Esophagus muscularis mucosa (tissue), 4 donors: Measurements from ENCODE around the gene TRMT61A. TPM values are rescaled to one million over a fixed set of nuclear protein-coding genes. Genes with fewer than 3 reads are reported as not detected.

Experiments used
- DNase-seq: peaks from one replicate; pipeline ENCODE4 v3.0.0-alpha.2; 2017; ENCODE audit errors: extremely low spot score
- H3K27ac ChIP-seq, 4 donors: fragments of 200-600 bp; sonication (generic); replicated peaks in 1 of 4; 1 replicate in 3 of 4; 2 replicates in 1 of 4; pipeline ENCODE4 v1.5.1; 2016 to 2019; ENCODE audit warnings: mild to moderate bottlenecking in 1 of 4
- H3K27me3 ChIP-seq, 4 donors: fragments of 200-600 bp; sonication (generic); one replicate each; pipeline versions ENCODE4 v1.5.1 to v1.6.0; 2016 to 2019
- H3K36me3 ChIP-seq, 4 donors: fragments of 200-600 bp; sonication (generic); one replicate each; pipeline ENCODE4 v1.5.1; 2016 to 2019
- H3K4me1 ChIP-seq, 4 donors: fragments of 200-600 bp; sonication (generic); one replicate each; pipeline ENCODE4 v1.5.1; 2016 to 2019
- H3K4me3 ChIP-seq, 4 donors: fragments of 200-600 bp; sonication (generic); 1 replicate in 2 of 4; 2 replicates in 2 of 4; pipeline ENCODE4 v1.5.1; 2016 to 2019; ENCODE audit warnings: mild to moderate bottlenecking in 4 of 4, moderate library complexity in 1 of 4
- H3K9me3 ChIP-seq, 4 donors: fragments of 200-600 bp; sonication (generic); 1 replicate in 3 of 4; 2 replicates in 1 of 4; pipeline ENCODE4 v1.5.1; 2016 to 2019
- EP300 ChIP-seq: sonication (generic); formaldehyde crosslinking; IDR thresholded peaks from one replicate; pipeline ENCODE4 v1.6.1; 2017; ENCODE audit warnings: antibody characterized with exemption
- POLR2A ChIP-seq: fragments of 450-650 bp; IDR thresholded peaks from one replicate; pipeline ENCODE4 v1.6.1; 2017; ENCODE audit warnings: antibody characterized with exemption, moderate library complexity, mild to moderate bottlenecking, low read depth
- POLR2AphosphoS5 ChIP-seq, 2 donors: sonication (generic); formaldehyde crosslinking; IDR thresholded peaks; one replicate each; pipeline ENCODE4 v1.6.1; 2017; ENCODE audit warnings: antibody characterized with exemption in 2 of 2
- WGBS: methylation state at CpG from one replicate; pipeline ENCODE4 v1.1.5; 2018; 5-methylcytosine and 5-hydroxymethylcytosine counted together
- intact Hi-C: fragments of 100-400 bp; cut with DNase I; formaldehyde crosslinking; loops from one replicate; pipeline ENCODE4 v1.15.1; 2023
- total RNA-seq, 4 donors: library from RNA; depleted of rRNA; stranded (reverse); fragments of >200 nt; gene quantifications; one replicate each; pipeline versions ENCODE4 v1.1.0 to v1.2.1, GENCODE V29; 2016
- TF ChIP-seq, protein P1 (sequence below), 3 experiments: fragments of 200-600 bp in 2 of 3; fragments of 450-650 bp in 1 of 3; sonication (generic) in 2 of 3; IDR thresholded peaks; one replicate each; pipeline ENCODE4 v1.5.1; 2017 to 2019; ENCODE audit warnings: antibody characterized with exemption in 3 of 3, mild to moderate bottlenecking in 2 of 3, moderate library complexity in 1 of 3

The TRMT61A gene
- total RNA-seq, 4 donors from 2014 or later = 28.7 to 50.0 (median 35.2) TPM

DNA sequence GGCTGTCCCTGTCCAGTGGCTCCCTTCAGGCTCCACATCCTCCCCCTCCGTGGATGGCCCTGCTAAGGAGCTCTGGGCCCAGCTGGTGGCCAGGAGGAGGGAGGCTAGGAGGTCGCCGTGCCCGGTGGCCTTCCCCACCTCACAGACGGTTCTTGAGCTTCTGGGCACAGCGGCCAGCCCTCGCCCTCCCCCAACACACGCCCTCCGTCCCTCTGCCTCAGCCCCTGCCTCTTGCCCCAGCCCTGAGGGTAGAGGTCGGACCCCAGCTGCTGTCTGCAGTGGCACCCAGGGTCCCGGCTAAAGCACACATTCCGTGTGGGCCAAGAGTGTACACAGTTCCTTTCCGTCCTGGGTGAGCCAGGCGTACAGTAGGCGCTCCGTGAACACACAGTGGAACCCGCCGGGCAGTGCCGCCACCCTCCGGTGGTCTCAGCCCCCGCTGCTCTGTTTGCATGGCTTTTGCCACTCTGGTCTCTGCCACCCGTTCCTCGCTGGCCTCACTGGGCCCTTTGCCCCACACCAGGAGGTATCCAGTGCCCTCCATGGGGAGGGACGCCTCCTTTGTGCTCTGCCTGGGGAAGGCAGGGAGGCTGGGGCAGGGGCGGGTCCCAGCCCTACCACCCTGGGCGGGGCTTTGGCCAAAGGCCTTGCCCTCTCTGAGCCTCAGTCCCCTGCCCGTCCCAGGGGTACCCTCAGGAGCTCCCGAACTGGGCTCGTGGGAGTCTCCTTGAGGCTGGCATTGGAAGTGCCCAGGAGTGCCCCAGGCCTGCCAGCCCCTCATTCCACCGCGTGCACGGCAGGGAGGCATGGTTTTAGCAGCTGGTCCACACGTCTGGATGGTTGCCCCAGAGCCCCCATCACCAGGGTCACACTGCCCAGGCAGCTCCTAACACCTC, 13.0 kb downstream of the TRMT61A start:
- peak overlapping the region in 3 of 4 donors; percentile 2 to 34 (median 4) for H3K4me3 ChIP-seq
- H3K4me1 ChIP-seq = peaks cover 74 to 100% (median 100%) of the 10 kb centered on the region in 4 donors
- no peaks in the 10 kb centered on the region for H3K9me3 ChIP-seq
- H3K36me3 ChIP-seq = peaks cover 0 to 5% (median 0%) of the 10 kb centered on the region in 4 donors
- WGBS = 61% methylated on average over 14 of the region's 33 CpGs
- intact Hi-C loops = no loop called here
- no peaks in the 10 kb centered on the region for H3K27me3 ChIP-seq
- peak overlapping the region; percentile 93 to 97 (median 94) for H3K27ac ChIP-seq
- DNase-seq = no peak
- no peak for TF ChIP-seq POLR2A
- TF ChIP-seq, protein P1, sequence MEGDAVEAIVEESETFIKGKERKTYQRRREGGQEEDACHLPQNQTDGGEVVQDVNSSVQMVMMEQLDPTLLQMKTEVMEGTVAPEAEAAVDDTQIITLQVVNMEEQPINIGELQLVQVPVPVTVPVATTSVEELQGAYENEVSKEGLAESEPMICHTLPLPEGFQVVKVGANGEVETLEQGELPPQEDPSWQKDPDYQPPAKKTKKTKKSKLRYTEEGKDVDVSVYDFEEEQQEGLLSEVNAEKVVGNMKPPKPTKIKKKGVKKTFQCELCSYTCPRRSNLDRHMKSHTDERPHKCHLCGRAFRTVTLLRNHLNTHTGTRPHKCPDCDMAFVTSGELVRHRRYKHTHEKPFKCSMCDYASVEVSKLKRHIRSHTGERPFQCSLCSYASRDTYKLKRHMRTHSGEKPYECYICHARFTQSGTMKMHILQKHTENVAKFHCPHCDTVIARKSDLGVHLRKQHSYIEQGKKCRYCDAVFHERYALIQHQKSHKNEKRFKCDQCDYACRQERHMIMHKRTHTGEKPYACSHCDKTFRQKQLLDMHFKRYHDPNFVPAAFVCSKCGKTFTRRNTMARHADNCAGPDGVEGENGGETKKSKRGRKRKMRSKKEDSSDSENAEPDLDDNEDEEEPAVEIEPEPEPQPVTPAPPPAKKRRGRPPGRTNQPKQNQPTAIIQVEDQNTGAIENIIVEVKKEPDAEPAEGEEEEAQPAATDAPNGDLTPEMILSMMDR (IDR thresholded peaks at IDR 0.05) = peak in 2 of 3 experiments; percentile 16 to 45
- peak in 1 of 2 donors; percentile 23 for TF ChIP-seq POLR2AphosphoS5 (IDR thresholded peaks at IDR 0.05)

DNA sequence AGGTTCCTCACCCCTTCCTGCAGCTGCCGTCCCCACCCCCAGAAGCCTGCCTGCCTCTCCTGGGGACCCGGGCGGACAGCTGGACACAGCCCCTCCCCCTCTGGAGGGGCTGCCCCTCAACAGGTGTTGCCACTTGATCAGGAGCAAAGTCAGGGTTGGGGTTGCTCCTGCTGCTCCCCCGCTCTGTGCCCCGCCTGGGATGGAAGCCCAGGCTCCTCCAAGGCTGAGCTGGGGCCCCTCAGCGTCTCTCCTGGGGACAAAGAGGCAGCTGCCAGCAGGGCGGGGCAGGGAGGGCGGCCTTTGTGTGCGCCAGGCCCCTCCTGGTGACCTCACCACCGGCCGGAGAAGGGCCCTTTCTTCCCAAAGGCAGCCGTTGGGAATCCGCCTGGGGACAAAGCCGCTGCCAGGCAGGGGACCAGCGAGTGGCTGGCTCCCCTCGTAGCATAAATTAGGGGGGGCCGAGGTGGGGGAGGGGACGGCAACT, 13.7 kb downstream of the TRMT61A start:
- TF ChIP-seq EP300 (no peak), POLR2AphosphoS5 (IDR thresholded peaks at IDR 0.05) (peak; percentile 15 to 21)
- H3K27me3 ChIP-seq = no peaks in the 10 kb centered on the region
- H3K9me3 ChIP-seq = no peaks in the 10 kb centered on the region
- no peak for DNase-seq
- peaks cover 74 to 100% (median 99%) of the 10 kb centered on the region in 4 donors for H3K4me1 ChIP-seq
- intact Hi-C loops = no loop called here
- peak overlapping the region in 3 of 4 donors; percentile 2 to 34 (median 4) for H3K4me3 ChIP-seq
- WGBS = 21% methylated on average over 6 of the region's 18 CpGs
- no peaks in the 10 kb centered on the region for H3K36me3 ChIP-seq
- H3K27ac ChIP-seq = peak overlapping the region; percentile 93 to 97 (median 94)

DNA sequence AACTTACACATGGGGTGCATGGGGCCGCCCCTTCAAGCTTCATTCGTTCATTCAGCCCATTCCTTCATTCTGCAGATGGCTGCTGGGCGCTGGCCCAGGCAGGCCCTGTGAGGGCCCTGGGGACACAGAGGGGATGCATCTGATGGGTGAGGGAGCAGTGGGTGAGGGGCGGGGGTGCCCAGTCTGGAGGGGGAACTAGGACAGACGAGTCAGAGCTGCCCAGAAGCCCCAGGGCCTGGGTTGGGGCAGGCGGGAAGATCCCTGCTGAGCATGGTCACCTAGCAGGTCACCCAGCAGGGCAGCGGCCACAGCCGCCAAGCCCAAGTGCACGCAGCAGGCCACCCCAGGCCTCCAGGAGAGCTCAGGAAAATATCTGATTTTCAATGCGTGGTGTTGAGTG, 14.1 kb downstream of the TRMT61A start:
- H3K27me3 ChIP-seq = no peaks in the 10 kb centered on the region
- no peaks in the 10 kb centered on the region for H3K36me3 ChIP-seq
- TF ChIP-seq EP300 = no peak
- no peak for TF ChIP-seq POLR2A
- TF ChIP-seq POLR2AphosphoS5 (IDR thresholded peaks at IDR 0.05) = no peak
- TF ChIP-seq, protein P1 (IDR thresholded peaks at IDR 0.05) = no peak
- H3K27ac ChIP-seq = peak overlapping the region; percentile 93 to 97 (median 94)
- no peak for DNase-seq
- H3K4me1 ChIP-seq = peaks cover 74 to 100% (median 98%) of the 10 kb centered on the region in 4 donors
- 54% methylated on average over 3 of the region's 10 CpGs for WGBS
- intact Hi-C loops = no loop called here
- H3K9me3 ChIP-seq = no peaks in the 10 kb centered on the region
- H3K4me3 ChIP-seq = peak overlapping the region in 2 of 4 donors; percentile 4 to 34

DNA sequence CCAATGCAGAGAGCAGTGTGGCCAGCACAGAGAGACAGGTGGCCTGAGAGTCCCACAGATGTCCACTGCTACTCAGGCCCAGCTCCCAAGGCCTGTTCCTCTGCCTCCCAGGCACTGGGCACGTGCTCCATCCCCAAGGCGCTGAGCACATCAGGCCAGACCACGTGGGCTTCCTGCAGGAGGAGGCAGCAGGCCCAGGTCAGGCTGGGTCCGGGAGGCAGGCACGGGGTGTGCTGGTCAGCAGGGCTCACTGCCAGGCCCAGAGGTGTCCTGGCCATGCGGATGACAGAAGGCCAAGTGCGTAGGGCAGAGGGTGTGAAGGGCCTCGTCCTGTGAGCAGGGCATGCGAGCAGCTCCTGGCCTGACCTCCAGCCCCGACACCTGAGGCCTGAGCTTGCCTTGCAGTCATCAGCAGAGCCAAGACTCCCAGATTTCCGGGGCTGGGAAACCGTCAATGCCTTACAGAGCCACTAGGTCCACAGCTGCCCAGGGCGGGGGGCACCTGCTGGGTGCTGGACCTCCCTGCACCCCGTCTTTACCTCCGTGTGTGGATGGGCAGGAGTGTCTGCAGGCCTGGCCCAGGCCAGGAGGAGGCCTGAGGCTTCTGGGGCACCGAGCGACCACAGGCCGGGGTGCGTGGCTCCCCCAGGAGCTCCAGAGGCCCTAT, 14.9 kb downstream of the TRMT61A start:
- Histone ChIP-seq H3K27ac (peak overlapping the region; percentile 93 to 97 (median 94)), H3K27me3 (no peaks in the 10 kb centered on the region), H3K4me1 (peaks cover 69 to 100% (median 98%) of the 10 kb centered on the region in 4 donors), H3K4me3 (peak overlapping the region in 1 of 4 donors; percentile 12), H3K9me3 (no peaks in the 10 kb centered on the region), H3K36me3 (no peaks in the 10 kb centered on the region)
- intact Hi-C loops = no loop called here
- TF ChIP-seq EP300 = no peak
- TF ChIP-seq, protein P1 (IDR thresholded peaks at IDR 0.05) = no peak
- no peak for TF ChIP-seq POLR2A
- TF ChIP-seq POLR2AphosphoS5 (IDR thresholded peaks at IDR 0.05) = peak; percentile 67 to 85
- 30% methylated on average over 6 of the region's 19 CpGs for WGBS
- DNase-seq = no peak
